Effector CD8-positive, alpha-beta T cell (primary cell): ENCODE results near the gene METTL25B.

Source experiments
- DNase-seq: peaks from one replicate; lab custom pipeline; 2025; lab: John Stamatoyannopoulos, UW

Gene METTL25B

DNA sequence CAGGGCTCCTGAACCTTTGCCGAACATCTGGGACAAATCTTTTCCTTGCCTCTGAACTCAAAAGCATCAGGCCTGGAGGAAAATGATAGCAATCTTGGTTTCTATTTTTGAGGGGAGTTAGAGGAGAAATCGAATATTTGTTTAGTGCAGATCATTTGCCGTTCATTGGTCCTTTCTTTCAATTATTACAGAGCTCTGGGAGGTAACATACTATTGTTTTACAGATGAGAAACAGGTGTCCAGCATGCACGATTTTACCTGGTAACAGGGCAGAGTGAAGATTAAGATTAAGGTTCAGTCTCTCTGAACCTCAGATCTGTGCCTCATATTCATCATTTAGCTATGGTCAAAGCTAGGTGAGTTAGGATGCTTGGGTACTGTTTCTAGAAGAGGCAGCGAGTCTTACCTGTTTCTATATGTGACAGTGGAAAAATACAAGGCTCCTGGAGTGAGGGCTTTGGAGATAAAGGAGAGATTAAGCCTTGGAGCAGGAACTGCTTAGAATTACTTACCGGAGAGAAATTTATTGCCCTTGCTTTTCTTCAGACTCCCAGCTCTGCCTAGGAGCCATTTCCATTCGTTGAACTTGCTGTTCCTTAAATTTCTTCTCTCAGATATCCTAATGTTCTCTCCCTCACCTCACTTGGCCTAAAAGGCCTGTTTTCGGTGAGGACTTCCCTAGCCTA, 40.5 kb downstream of the METTL25B start:
- no peak for DNase-seq

- no peak for DNase-seq
Observed at GRCh38 chr1:156772222-156772621, 44.0 kb downstream of the METTL25B start.

- no peak for DNase-seq
Observed at GRCh38 chr1:156772728-156773497, 44.6 kb downstream of the METTL25B start.

DNA sequence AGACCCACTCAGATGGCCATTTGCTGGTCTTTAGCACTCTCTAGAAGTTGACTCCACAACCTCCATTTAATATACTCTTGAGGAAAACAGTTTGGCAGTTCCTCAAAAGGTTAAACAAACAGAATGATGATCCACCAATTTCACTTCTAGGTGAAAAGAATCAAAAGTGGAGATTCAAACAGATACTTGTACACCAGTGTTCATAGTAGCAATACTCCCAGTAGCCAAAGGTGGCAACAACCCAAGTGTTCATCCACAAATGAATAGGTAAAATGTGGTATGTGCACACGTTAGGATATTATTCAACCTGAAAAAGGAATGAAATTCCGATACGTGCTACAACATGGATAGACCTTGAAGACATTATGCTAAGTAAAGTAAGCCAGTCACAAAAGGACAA, 45.3 kb downstream of the METTL25B start:
- no peak for DNase-seq

- DNase-seq: no peak
Observed at GRCh38 chr1:156775799-156776198, 47.5 kb downstream of the METTL25B start.

DNA sequence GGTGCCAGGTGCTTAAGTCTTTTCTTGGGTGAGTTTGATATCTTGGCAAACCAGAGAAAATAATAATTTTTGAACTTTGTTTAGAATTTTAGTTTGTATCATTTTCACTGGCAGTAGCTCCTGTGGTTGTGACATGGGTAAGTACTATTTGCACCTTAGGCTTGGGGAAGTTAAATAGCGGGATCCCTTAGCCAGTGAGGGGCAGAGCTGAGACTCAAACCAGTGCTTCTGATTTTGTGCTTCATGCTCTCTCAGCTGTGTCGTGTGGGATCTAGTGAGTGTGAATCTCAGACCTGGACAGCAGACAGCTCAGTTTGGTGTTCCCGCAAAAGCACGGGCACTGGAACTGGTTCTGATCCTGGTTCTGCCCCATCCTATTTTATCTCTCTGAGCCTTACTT, 48.7 kb downstream of the METTL25B start:
- DNase-seq: no peak

DNA sequence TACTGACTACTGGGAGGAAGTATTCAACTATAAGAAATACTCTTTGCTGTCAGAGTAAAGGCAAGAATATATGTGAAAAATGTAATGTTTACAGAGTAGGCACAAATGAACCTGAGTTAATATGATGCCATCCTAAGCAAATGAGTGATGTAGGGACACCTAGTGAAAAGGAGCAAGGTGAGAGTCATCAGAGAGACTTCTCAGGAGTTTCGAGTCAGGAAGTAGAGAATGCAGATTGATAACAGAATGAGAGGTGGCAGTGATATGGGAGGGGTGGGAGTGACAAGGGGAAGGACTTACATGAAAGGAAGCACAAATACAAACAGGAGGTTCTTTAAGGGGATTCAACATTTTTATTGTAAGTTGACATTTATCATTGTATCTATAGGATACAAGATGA, 49.3 kb downstream of the METTL25B start:
- no peak for DNase-seq

DNA sequence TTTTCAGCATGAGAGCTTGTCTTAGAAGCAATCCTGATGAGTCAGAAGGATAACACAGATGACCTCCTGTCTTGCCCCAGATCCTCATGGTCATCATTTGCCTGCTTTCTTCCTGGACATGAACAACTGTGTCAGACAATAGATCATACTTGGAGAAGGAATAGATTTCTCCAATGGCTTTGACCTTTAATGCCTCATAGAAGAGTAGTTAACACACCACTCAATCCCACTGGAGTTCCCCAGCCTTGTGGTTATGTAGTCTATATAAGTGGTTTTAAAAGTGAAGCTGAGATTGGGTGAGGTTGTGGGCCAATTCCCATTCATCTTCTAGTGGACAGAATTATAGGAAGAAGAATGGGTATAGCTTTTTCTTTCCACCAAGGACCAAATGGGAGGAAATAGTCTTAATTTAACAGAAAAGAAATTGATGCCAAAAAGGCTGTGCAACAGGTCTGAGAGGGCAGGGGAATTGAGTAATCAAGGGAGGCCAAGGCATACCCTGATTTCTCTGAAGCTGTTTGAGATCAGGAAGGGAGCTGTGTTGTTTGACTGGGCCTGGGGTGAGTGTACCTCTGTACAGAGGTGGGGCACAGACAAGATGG, 53.4 kb downstream of the METTL25B start:
- no peak for DNase-seq

DNA sequence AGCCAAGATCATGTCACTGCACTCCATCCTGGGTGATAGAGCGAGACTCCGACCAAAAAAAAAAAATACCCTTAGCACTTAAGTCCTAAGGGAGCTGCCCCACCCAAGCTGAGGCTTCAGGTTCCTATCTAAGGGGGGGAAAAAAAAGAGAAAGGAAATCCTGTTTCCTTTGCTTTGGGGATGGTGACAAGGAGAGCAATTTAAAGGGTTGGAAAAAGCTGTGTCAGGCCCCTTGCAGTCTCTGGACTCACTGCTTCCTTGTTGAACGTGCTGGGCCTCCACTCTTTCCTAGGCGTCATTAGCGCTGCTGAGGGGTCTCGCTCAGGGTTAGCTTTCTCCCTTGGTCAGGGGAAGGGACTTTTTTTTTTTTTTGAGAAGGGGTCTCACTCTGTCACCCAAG, 57.2 kb downstream of the METTL25B start:
- no peak for DNase-seq
